ENCODE results near the gene TNFRSF9. TPM values are rescaled to one million over a fixed set of nuclear protein-coding genes. Genes with fewer than 3 reads are reported as not detected.
A peak's percentile ranks its signal among the peaks of the same experiment; 100 is the strongest.
"Not testable (repeated sequence)": the region's sequence is repeated elsewhere in the genome, so short reads cannot be mapped to it uniquely, and the experiment has no call there.

Gene TNFRSF9
- total and polyA plus RNA-seq, 12 donors = 0.03 to 0.83 (median 0.13) TPM; not detected in 4

- Histone ChIP-seq H3K9me3 (replicated peaks in 1 of 3) (no peaks in the 10 kb centered on the region), H3K4me3 (no peak overlapping the region), H3K4me1 (replicated peaks in 1 of 2) (peaks cover 12 to 31% of the 10 kb centered on the region in 2 donors), H3K27ac (peak overlapping the region in 1 of 5 donors; percentile 96), H3K36me3 (replicated peaks in 1 of 2) (peaks cover 0 to 21% of the 10 kb centered on the region in 2 donors), H3K27me3 (no peaks in the 10 kb centered on the region)
- TF ChIP-seq POLR2A (IDR thresholded peaks at IDR 0.05) = no peak
- TF ChIP-seq, protein P1, sequence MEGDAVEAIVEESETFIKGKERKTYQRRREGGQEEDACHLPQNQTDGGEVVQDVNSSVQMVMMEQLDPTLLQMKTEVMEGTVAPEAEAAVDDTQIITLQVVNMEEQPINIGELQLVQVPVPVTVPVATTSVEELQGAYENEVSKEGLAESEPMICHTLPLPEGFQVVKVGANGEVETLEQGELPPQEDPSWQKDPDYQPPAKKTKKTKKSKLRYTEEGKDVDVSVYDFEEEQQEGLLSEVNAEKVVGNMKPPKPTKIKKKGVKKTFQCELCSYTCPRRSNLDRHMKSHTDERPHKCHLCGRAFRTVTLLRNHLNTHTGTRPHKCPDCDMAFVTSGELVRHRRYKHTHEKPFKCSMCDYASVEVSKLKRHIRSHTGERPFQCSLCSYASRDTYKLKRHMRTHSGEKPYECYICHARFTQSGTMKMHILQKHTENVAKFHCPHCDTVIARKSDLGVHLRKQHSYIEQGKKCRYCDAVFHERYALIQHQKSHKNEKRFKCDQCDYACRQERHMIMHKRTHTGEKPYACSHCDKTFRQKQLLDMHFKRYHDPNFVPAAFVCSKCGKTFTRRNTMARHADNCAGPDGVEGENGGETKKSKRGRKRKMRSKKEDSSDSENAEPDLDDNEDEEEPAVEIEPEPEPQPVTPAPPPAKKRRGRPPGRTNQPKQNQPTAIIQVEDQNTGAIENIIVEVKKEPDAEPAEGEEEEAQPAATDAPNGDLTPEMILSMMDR (IDR thresholded peaks at IDR 0.05) = no peak
- peak in 1 of 7 donors; percentile 24 for DNase-seq
- intact Hi-C loops (cut with DNase I) = no loop called here
- WGBS, 4 donors = 84 to 93% (median 92%) methylated on average over 2 of the region's 2 CpGs
These were observed 19.5 kb upstream of the TNFRSF9 start for GRCh38 chr1:7960165-7960564.

DNA sequence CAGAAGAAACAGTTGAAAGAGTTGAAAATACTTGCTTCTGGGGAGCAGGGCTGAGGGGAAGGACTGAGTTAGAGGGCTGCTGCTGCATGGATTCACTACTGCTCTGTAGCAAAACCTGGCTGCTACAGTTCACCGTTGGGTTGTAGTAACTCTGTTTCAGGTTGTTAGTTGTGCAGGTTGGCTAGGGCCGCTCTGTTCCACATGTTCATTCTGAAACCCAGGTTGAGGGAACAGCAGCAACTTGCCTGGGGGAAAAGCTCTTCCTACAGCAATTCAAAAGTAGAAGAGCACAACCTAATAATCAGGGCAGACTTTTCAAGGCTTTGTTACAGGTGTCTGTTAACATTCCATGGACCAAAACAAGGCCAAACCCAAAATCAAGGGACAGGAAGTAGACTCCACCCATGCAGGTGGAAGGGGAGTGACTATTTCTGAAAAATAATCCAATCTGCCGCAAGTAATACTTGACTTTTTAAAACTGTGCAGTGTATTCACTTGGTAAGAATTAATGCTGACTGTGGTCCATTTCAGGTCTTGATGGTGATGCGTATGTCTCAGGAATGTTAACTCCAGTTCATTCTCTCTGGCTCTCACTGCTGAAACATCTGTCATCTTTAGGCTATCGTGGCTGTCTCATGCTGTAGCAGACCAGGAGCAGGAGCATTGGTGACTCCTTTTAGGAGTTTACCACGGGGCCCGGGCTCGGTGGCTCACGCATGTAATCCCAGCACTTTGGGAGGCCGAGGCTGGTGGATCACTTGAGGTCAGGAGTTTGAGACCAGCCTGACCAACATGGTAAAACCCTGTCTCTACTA lies 15.8 kb upstream of the TNFRSF9 start:
- 84 to 93% (median 86%) methylated on average over 6 to 10 of the region's 10 CpGs for WGBS, 4 donors
- TF ChIP-seq, protein P1 (IDR thresholded peaks at IDR 0.05) = no peak
- TF ChIP-seq POLR2A (IDR thresholded peaks at IDR 0.05) = no peak
- Histone ChIP-seq H3K4me3 (no peak overlapping the region), H3K36me3 (replicated peaks in 1 of 2) (no peaks in the 10 kb centered on the region), H3K4me1 (replicated peaks in 1 of 2) (peaks cover 5 to 7% of the 10 kb centered on the region in 2 donors), H3K27me3 (no peaks in the 10 kb centered on the region), H3K27ac (no peak overlapping the region), H3K9me3 (replicated peaks in 1 of 3) (no peaks in the 10 kb centered on the region)
- intact Hi-C loops (cut with DNase I) = no loop called here
- no peak for DNase-seq

DNA sequence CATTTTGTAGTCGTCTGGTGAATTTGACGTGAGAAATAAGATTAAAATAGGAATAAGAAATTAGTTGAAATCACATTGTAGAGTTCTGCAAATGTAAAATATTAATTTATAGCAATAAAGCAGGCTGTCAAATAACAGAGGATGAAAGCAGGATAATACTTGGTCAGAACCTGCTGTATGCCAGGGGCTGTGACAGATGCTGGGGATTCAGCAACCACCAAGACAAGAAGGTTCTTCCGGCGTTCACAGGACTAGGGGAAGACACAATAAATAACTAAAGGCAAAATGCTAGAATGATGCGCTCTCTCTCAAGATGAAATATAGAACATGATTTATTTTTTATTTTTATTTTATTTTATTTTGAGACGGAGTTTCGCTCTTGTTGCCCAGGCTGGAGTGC lies 14.0 kb upstream of the TNFRSF9 start:
- H3K27ac ChIP-seq = peak overlapping the region in 4 of 5 donors; percentile 71 to 96 (median 84)
- WGBS, 4 donors = 65 to 70% (median 68%) methylated on average over 7 of the region's 7 CpGs
- H3K4me1 ChIP-seq (replicated peaks in 1 of 2) = no peaks in the 10 kb centered on the region
- no peak for TF ChIP-seq POLR2A (IDR thresholded peaks at IDR 0.05)
- TF ChIP-seq, protein P1 (IDR thresholded peaks at IDR 0.05) = no peak
- DNase-seq = no peak
- no peaks in the 10 kb centered on the region for H3K9me3 ChIP-seq (replicated peaks in 1 of 3)
- H3K4me3 ChIP-seq = peak overlapping the region in 2 of 4 donors; percentile 39 to 62
- intact Hi-C loops (cut with DNase I) = no loop called here
- H3K27me3 ChIP-seq = no peaks in the 10 kb centered on the region
- H3K36me3 ChIP-seq (replicated peaks in 1 of 2) = no peaks in the 10 kb centered on the region

GRCh38 chr1:7953850-7954609 lies 13.4 kb upstream of the TNFRSF9 start:
- Histone ChIP-seq H3K27ac (peak overlapping the region; percentile 49 to 96 (median 83)), H3K4me1 (replicated peaks in 1 of 2) (no peaks in the 10 kb centered on the region), H3K4me3 (peak overlapping the region in 3 of 4 donors; percentile 39 to 62 (median 48)), H3K36me3 (replicated peaks in 1 of 2) (no peaks in the 10 kb centered on the region), H3K9me3 (replicated peaks in 1 of 3) (no peaks in the 10 kb centered on the region), H3K27me3 (no peaks in the 10 kb centered on the region)
- peak; percentile 94 to 98 (median 96) for DNase-seq
- 1 to 9% (median 4%) methylated on average over 11 to 65 of the region's 65 CpGs for WGBS, 4 donors
- intact Hi-C loops (cut with DNase I) = no loop called here
- TF ChIP-seq, protein P1 (IDR thresholded peaks at IDR 0.05) = no peak
- TF ChIP-seq POLR2A (IDR thresholded peaks at IDR 0.05) = peak in 1 of 2 donors; percentile 79

DNA sequence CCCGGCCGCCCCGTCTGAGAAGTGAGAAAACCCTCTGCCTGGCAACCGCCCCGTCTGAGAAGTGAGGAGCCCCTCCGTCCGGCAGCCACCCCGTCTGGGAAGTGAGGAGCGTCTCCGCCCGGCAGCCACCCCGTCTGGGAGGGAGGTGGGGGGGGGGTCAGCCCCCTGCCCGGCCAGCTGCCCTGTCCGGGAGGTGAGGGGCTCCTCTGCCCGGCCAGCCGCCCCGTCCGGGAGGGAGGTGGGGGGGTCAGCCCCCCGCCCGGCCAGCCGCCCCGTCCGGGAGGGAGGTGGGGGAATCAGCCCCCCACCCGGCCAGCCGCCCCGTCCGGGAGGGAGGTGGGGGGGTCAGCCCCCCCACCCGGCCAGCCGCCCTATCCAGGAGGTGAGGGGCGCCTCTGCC lies 12.2 kb upstream of the TNFRSF9 start:
- H3K4me1 ChIP-seq (replicated peaks in 1 of 2); intact Hi-C loops (cut with DNase I); H3K27ac ChIP-seq; H3K27me3 ChIP-seq; H3K9me3 ChIP-seq (replicated peaks in 1 of 3); H3K36me3 ChIP-seq (replicated peaks in 1 of 2); DNase-seq; H3K4me3 ChIP-seq: not testable (repeated sequence)
- WGBS, 4 donors = 89 to 90% methylated on average over 13 to 25 of the region's 30 CpGs; no CpG with 5 or more reads in 2 of the 4 donors
